H9 (cell line): ENCODE results near the gene ZNF747. TPM values are rescaled to one million over a fixed set of nuclear protein-coding genes. Genes with fewer than 3 reads are reported as not detected.

Experiments
- DNase-seq: peaks from one replicate; pipeline ENCODE4 v3.0.0-alpha.2; 2017
- H2AFZ ChIP-seq: one replicate; pipeline ENCODE4 v1.6.1; 2013; ENCODE audit warnings: mild to moderate bottlenecking, low read length, control low read depth, moderate library complexity
- H2AK5ac ChIP-seq: 2 replicates; pipeline ENCODE4 v1.6.1; 2013; ENCODE audit warnings: low read length, control low read depth, mixed read lengths; ENCODE audit not compliant: insufficient read length
- H2BK120ac ChIP-seq: one replicate; pipeline ENCODE4 v1.6.1; 2013; ENCODE audit warnings: low read depth, mild to moderate bottlenecking, low read length, control low read depth, inconsistent platforms; ENCODE audit not compliant: poor library complexity, severe bottlenecking
- H2BK12ac ChIP-seq: 2 replicates; pipeline ENCODE4 v1.6.1; 2013; ENCODE audit warnings: low read length, control low read depth, mixed read lengths, low read depth; ENCODE audit not compliant: insufficient read length
- H2BK15ac ChIP-seq: 2 replicates; pipeline ENCODE4 v1.6.1; 2013; ENCODE audit warnings: low read depth, low read length, control low read depth
- H2BK20ac ChIP-seq: one replicate; pipeline ENCODE4 v1.6.1; 2013; ENCODE audit warnings: low read depth, mild to moderate bottlenecking, low read length, control low read depth, inconsistent platforms; ENCODE audit not compliant: poor library complexity, severe bottlenecking
- H2BK5ac ChIP-seq: 2 replicates; pipeline ENCODE4 v1.6.1; 2013; ENCODE audit warnings: low read length, control low read depth, mixed read lengths; ENCODE audit not compliant: insufficient read length
- H3K14ac ChIP-seq: 2 replicates; pipeline ENCODE4 v1.6.1; 2013; ENCODE audit warnings: low read length, control low read depth; ENCODE audit not compliant: insufficient read depth
- H3K18ac ChIP-seq: 2 replicates; pipeline ENCODE4 v1.6.1; 2013; ENCODE audit warnings: low read depth, mild to moderate bottlenecking, mixed read lengths, low read length, control low read depth; ENCODE audit not compliant: insufficient read length
- H3K23ac ChIP-seq: 2 replicates; pipeline ENCODE4 v1.6.1; 2013; ENCODE audit warnings: low read length, control low read depth, mixed read lengths, low read depth; ENCODE audit not compliant: insufficient read length
- H3K23me2 ChIP-seq: 2 replicates; pipeline ENCODE4 v1.6.1; 2013; ENCODE audit warnings: low read depth, mild to moderate bottlenecking, mixed read lengths, low read length, control low read depth; ENCODE audit not compliant: insufficient read length, poor library complexity, severe bottlenecking
- H3K27ac ChIP-seq: 2 replicates; pipeline ENCODE4 v1.5.1; 2013; ENCODE audit warnings: low read length, control low read depth, mixed read lengths, low read depth; ENCODE audit not compliant: insufficient read length
- H3K27me3 ChIP-seq: 2 replicates; pipeline ENCODE4 v1.6.1; 2013; ENCODE audit warnings: low read length, control low read depth, inconsistent platforms; ENCODE audit not compliant: insufficient read depth
- H3K4ac ChIP-seq: 2 replicates; pipeline ENCODE4 v1.6.1; 2013; ENCODE audit warnings: low read depth, mild to moderate bottlenecking, control low read depth, inconsistent platforms, low read length, moderate library complexity
- H3K4me1 ChIP-seq: 2 replicates; pipeline ENCODE4 v1.6.1; 2013; ENCODE audit warnings: low read length, control low read depth, inconsistent platforms; ENCODE audit not compliant: insufficient read depth
- H3K4me2 ChIP-seq: 2 replicates; pipeline ENCODE4 v1.6.1; 2013; ENCODE audit warnings: low read length, control low read depth, mixed read lengths; ENCODE audit not compliant: insufficient read length, insufficient read depth
- H3K56ac ChIP-seq: 2 replicates; pipeline ENCODE4 v1.6.1; 2013; ENCODE audit warnings: low read depth, mild to moderate bottlenecking, mixed read lengths, low read length, control low read depth; ENCODE audit not compliant: insufficient read length
- H3K79me1 ChIP-seq: 2 replicates; pipeline ENCODE4 v1.6.1; 2013; ENCODE audit warnings: low read depth, mild to moderate bottlenecking, moderate library complexity, low read length, control low read depth, inconsistent platforms; ENCODE audit not compliant: insufficient read depth, poor library complexity, severe bottlenecking
- H3K79me2 ChIP-seq: 2 replicates; pipeline ENCODE4 v1.6.1; 2013; ENCODE audit warnings: low read length, control low read depth, inconsistent platforms; ENCODE audit not compliant: insufficient read depth
- H3K9ac ChIP-seq: 2 replicates; pipeline ENCODE4 v1.6.1; 2013; ENCODE audit warnings: low read length, control low read depth, mixed read lengths; ENCODE audit not compliant: insufficient read length; ENCODE audit errors: extremely low read depth
- H3K9me3 ChIP-seq: one replicate; pipeline ENCODE4 v1.6.1; 2013; ENCODE audit warnings: low read depth, low read length, inconsistent platforms; ENCODE audit not compliant: control insufficient read depth
- H3T11ph ChIP-seq: one replicate; pipeline ENCODE4 v1.6.1; 2013; ENCODE audit warnings: mild to moderate bottlenecking, low read length, control low read depth, inconsistent platforms
- H4K20me1 ChIP-seq: one replicate; pipeline ENCODE4 v1.6.1; 2013; ENCODE audit not compliant: control insufficient read depth, insufficient read length, insufficient read depth
- H4K5ac ChIP-seq: 2 replicates; pipeline ENCODE4 v1.6.1; 2013; ENCODE audit warnings: low read depth, mild to moderate bottlenecking, mixed read lengths, low read length, control low read depth; ENCODE audit not compliant: insufficient read length
- H4K8ac ChIP-seq: replicated peaks from 2 replicates; pipeline ENCODE4 v1.6.1; 2013; ENCODE audit warnings: low read length, control low read depth, mixed read lengths, low read depth; ENCODE audit not compliant: insufficient read length
- H4K91ac ChIP-seq: 2 replicates; pipeline ENCODE4 v1.6.1; 2013; ENCODE audit warnings: low read depth, mild to moderate bottlenecking, moderate library complexity, mixed read lengths, low read length, control low read depth; ENCODE audit not compliant: insufficient read length
- H3K27ac Mint-ChIP-seq, 3 experiments: 2 replicates in 2 of 3; 3 replicates in 1 of 3; pipeline ENCODE4 v1.8.0; 2020 to 2021; ENCODE audit warnings: mixed read lengths in 3 of 3, mild to moderate bottlenecking in 1 of 3, moderate library complexity in 1 of 3
- H3K27me3 Mint-ChIP-seq: 2 replicates; pipeline ENCODE4 v1.8.0; 2021; ENCODE audit warnings: low read depth, mild to moderate bottlenecking, moderate library complexity, mixed read lengths
- H3K36me3 Mint-ChIP-seq, 3 experiments: 2 replicates in 2 of 3; 3 replicates in 1 of 3; pipeline ENCODE4 v1.8.0; 2020 to 2021; ENCODE audit warnings: low read depth in 3 of 3, mixed read lengths in 3 of 3; ENCODE audit not compliant: insufficient read depth in 1 of 3
- H3K4me1 Mint-ChIP-seq, 2 experiments: 2 replicates each; pipeline ENCODE4 v1.8.0; 2020; ENCODE audit warnings: mixed read lengths in 2 of 2
- H3K4me3 Mint-ChIP-seq, 2 experiments: 2 replicates in 1 of 2; 3 replicates in 1 of 2; pipeline ENCODE4 v1.8.0; 2020 to 2021; ENCODE audit warnings: mild to moderate bottlenecking in 2 of 2, mixed read lengths in 2 of 2, moderate library complexity in 1 of 2
- H3K9me3 Mint-ChIP-seq, 2 experiments: 2 replicates in 1 of 2; 3 replicates in 1 of 2; pipeline ENCODE4 v1.8.0; 2020; ENCODE audit warnings: mild to moderate bottlenecking in 2 of 2, mixed read lengths in 2 of 2, moderate library complexity in 1 of 2
- WGBS: extraction: QIAGEN DNeasy Blood & Tissue Kit; methylation state at CpG from one replicate; pipeline ENCODE4 v1.1.7; 2013; ENCODE audit warnings: missing lambda C conversion rate, low lambda C conversion rate, mixed read lengths; ENCODE audit not compliant: insufficient read length; ENCODE audit errors: extremely low coverage; 5-methylcytosine and 5-hydroxymethylcytosine counted together
- total RNA-seq: library from RNA; stranded (reverse); gene quantifications from 2 replicates; pipeline ENCODE4 v1.2.1, GENCODE V29; 2021
- TF ChIP-seq, protein P1 (sequence below): fragments of 200-600 bp; sonication (generic); conservative IDR thresholded peaks from 3 replicates; pipeline ENCODE4 v1.8.0; 2021; ENCODE audit warnings: antibody characterized with exemption, mild to moderate bottlenecking

The ZNF747 gene
- total RNA-seq, 1 experiment from 2014 or later = 18.4 TPM

DNA sequence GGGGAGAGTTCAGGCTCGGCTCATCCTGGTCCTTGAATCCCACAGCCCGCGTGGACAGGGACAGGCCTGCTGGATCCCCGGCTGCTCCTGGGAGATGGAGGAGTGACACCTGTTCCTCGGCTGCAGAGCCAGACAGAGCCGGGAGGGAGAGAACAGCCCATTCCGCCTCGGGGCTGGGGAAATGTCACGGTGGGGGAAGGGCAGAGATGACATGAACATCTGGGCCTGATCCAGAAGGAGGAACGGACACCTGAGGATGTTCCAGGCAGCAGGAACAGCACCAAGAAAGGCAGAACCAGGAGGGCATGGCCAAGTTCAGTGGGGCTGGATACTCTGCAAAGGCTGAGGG is 21.4 kb upstream of the ZNF747 start:
- Histone ChIP-seq H2BK20ac (no peak overlapping the region), H3K14ac (no peak overlapping the region), H3K4me1 (no peaks in the 10 kb centered on the region; the same call in 1 of the 2 replicates), H4K20me1 (no peaks in the 10 kb centered on the region), H3T11ph (no peak overlapping the region), H2BK12ac (no peak overlapping the region), H3K9me3 (no peaks in the 10 kb centered on the region), H2AFZ (no peak overlapping the region), H4K91ac (no peak overlapping the region), H3K4ac (no peak overlapping the region), H3K27ac (no peak overlapping the region), H3K23me2 (peaks cover 4% of the 10 kb centered on the region), H3K23ac (no peak overlapping the region), H3K4me2 (no peak overlapping the region), H3K79me2 (no peaks in the 10 kb centered on the region), H4K8ac (no peak overlapping the region), H3K56ac (no peak overlapping the region), H3K9ac (no peak overlapping the region), H3K27me3 (no peaks in the 10 kb centered on the region), H3K18ac (no peak overlapping the region), H2AK5ac (no peak overlapping the region), H3K79me1 (no peaks in the 10 kb centered on the region), H4K5ac (no peak overlapping the region), H2BK5ac (no peak overlapping the region), H2BK120ac (no peak overlapping the region), H2BK15ac (no peak overlapping the region)
- Mint-ChIP-seq H3K36me3 (peaks cover 5 to 32% (median 28%) of the 10 kb centered on the region in 3 experiments), H3K27me3 (no peaks in the 10 kb centered on the region), H3K4me1 (peaks cover 14 to 28% of the 10 kb centered on the region in 2 experiments), H3K9me3 (no peaks in the 10 kb centered on the region), H3K4me3 (peak overlapping the region; percentile 48 to 86), H3K27ac (peak overlapping the region in 1 of 3 experiments; percentile 80; a peak in 2 of 7 replicates)
- no peak for DNase-seq
- TF ChIP-seq, protein P1, sequence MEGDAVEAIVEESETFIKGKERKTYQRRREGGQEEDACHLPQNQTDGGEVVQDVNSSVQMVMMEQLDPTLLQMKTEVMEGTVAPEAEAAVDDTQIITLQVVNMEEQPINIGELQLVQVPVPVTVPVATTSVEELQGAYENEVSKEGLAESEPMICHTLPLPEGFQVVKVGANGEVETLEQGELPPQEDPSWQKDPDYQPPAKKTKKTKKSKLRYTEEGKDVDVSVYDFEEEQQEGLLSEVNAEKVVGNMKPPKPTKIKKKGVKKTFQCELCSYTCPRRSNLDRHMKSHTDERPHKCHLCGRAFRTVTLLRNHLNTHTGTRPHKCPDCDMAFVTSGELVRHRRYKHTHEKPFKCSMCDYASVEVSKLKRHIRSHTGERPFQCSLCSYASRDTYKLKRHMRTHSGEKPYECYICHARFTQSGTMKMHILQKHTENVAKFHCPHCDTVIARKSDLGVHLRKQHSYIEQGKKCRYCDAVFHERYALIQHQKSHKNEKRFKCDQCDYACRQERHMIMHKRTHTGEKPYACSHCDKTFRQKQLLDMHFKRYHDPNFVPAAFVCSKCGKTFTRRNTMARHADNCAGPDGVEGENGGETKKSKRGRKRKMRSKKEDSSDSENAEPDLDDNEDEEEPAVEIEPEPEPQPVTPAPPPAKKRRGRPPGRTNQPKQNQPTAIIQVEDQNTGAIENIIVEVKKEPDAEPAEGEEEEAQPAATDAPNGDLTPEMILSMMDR = no peak
- WGBS = no CpG with 5 or more reads among the region's 10 CpGs
